Gastroesophageal sphincter (tissue), 4 donors: Measurements from ENCODE around the gene ULK3. TPM values are rescaled to one million over a fixed set of nuclear protein-coding genes. Genes with fewer than 3 reads are reported as not detected.

ENCODE experiments used
- ATAC-seq: fragments of 150-250 bp; one replicate; pipeline ENCODE4 v1.9.1; 2016; ENCODE audit warnings: mild to moderate bottlenecking, moderate library complexity
- H3K27ac ChIP-seq, 4 donors: fragments of 200-600 bp; sonication (generic) in 3 of 4; 1 replicate in 3 of 4; 2 replicates in 1 of 4; pipeline ENCODE4 v1.5.1; 2016 to 2019
- H3K27me3 ChIP-seq: fragments of 200-600 bp; sonication (generic); one replicate; pipeline ENCODE4 v1.5.1; 2019
- H3K36me3 ChIP-seq, 2 donors: fragments of 200-600 bp; sonication (generic); one replicate each; pipeline ENCODE4 v1.5.1; 2019; ENCODE audit warnings: control low read depth in 1 of 2
- H3K4me1 ChIP-seq, 3 donors: fragments of 200-600 bp; sonication (generic); 1 replicate in 2 of 3; 2 replicates in 1 of 3; pipeline ENCODE4 v1.5.1; 2016 to 2019; ENCODE audit warnings: control low read depth in 2 of 3
- H3K4me3 ChIP-seq, 2 donors: fragments of 200-600 bp; sonication (generic); one replicate each; pipeline ENCODE4 v1.5.1; 2019; ENCODE audit warnings: mild to moderate bottlenecking in 1 of 2, moderate library complexity in 1 of 2
- H3K9me3 ChIP-seq, 3 donors: fragments of 200-600 bp; sonication (generic); one replicate each; pipeline ENCODE4 v1.5.1; 2017 to 2019; ENCODE audit warnings: control low read depth in 2 of 3
- CTCF ChIP-seq, 4 experiments: fragments of 200-600 bp in 2 of 4; fragments of 450-650 bp in 2 of 4; sonication (generic) in 1 of 4; IDR thresholded peaks; one replicate each; pipeline ENCODE4 v1.5.1; 2017 to 2019; ENCODE audit warnings: antibody characterized with exemption in 4 of 4, mild to moderate bottlenecking in 2 of 4, moderate library complexity in 2 of 4
- EP300 ChIP-seq: sonication (generic); formaldehyde crosslinking; IDR thresholded peaks from one replicate; pipeline ENCODE4 v1.6.1; 2017; ENCODE audit warnings: antibody characterized with exemption, mild to moderate bottlenecking
- POLR2A ChIP-seq, 2 donors: fragments of 450-650 bp; IDR thresholded peaks; one replicate each; pipeline ENCODE4 v1.6.1; 2017; ENCODE audit warnings: antibody characterized with exemption in 2 of 2, mild to moderate bottlenecking in 2 of 2, moderate library complexity in 1 of 2
- POLR2AphosphoS5 ChIP-seq: sonication (generic); formaldehyde crosslinking; IDR thresholded peaks from one replicate; pipeline ENCODE4 v1.6.1; 2017; ENCODE audit warnings: antibody characterized with exemption
- WGBS, 2 donors: methylation state at CpG; one replicate each; pipeline ENCODE4 v1.1.5; 2018; ENCODE audit warnings: low coverage in 1 of 2; 5-methylcytosine and 5-hydroxymethylcytosine counted together
- total RNA-seq, 4 donors: library from RNA; depleted of rRNA; stranded (reverse); fragments of >200 nt; gene quantifications; one replicate each; pipeline ENCODE4 v1.1.0, GENCODE V29; 2016

The ULK3 gene
- total RNA-seq, 4 donors from 2014 or later = 26.4 to 51.8 (median 32.7) TPM

GRCh38 chr15:74793135-74794028 is 49.6 kb downstream of the ULK3 start:
- WGBS, 2 donors = 80 to 90% methylated on average over 2 to 6 of the region's 12 CpGs
- Histone ChIP-seq H3K27me3 (no peaks in the 10 kb centered on the region), H3K9me3 (no peaks in the 10 kb centered on the region), H3K36me3 (peaks cover 0 to 11% of the 10 kb centered on the region in 2 donors), H3K4me1 (peaks cover 0 to 63% (median 29%) of the 10 kb centered on the region in 3 donors), H3K4me3 (no peak overlapping the region), H3K27ac (peak overlapping the region in 1 of 4 donors; percentile 13)
- no peak for ATAC-seq
- TF ChIP-seq CTCF (IDR thresholded peaks at IDR 0.05) (peak in 1 of 4 experiments; percentile 8), POLR2AphosphoS5 (no peak)

GRCh38 chr15:74792227-74793016 is 50.5 kb downstream of the ULK3 start:
- no peak for ATAC-seq
- TF ChIP-seq EP300 (no peak), POLR2A (IDR thresholded peaks at IDR 0.05) (no peak)
- Histone ChIP-seq H3K4me1 (peaks cover 0 to 73% (median 36%) of the 10 kb centered on the region in 3 donors), H3K9me3 (no peaks in the 10 kb centered on the region), H3K27ac (peak overlapping the region in 1 of 4 donors; percentile 13), H3K4me3 (no peak overlapping the region), H3K27me3 (no peaks in the 10 kb centered on the region), H3K36me3 (peaks cover 0 to 4% of the 10 kb centered on the region in 2 donors)
- 100% methylated on average over 2 of the region's 12 CpGs; no CpG with 5 or more reads in 1 of the 2 donors for WGBS, 2 donors

- H3K36me3 ChIP-seq = peaks cover 0 to 4% of the 10 kb centered on the region in 2 donors
- no peak overlapping the region for H3K27ac ChIP-seq
- TF ChIP-seq POLR2AphosphoS5 = no peak
- TF ChIP-seq POLR2A (IDR thresholded peaks at IDR 0.05) = no peak
- TF ChIP-seq CTCF (IDR thresholded peaks at IDR 0.05) = no peak
- TF ChIP-seq EP300 = no peak
- 80 to 100% methylated on average over 1 of the region's 7 CpGs for WGBS, 2 donors
- no peak for ATAC-seq
- no peaks in the 10 kb centered on the region for H3K9me3 ChIP-seq
- H3K27me3 ChIP-seq = no peaks in the 10 kb centered on the region
- no peak overlapping the region for H3K4me3 ChIP-seq
- peaks cover 0 to 81% (median 43%) of the 10 kb centered on the region in 3 donors for H3K4me1 ChIP-seq
Observed at GRCh38 chr15:74791667-74792066, 51.3 kb downstream of the ULK3 start.

GRCh38 chr15:74791007-74791406 is 51.9 kb downstream of the ULK3 start:
- 63 to 64% methylated on average over 1 of the region's 1 CpG for WGBS, 2 donors
- peaks cover 0 to 4% of the 10 kb centered on the region in 2 donors for H3K36me3 ChIP-seq
- no peaks in the 10 kb centered on the region for H3K9me3 ChIP-seq
- no peak overlapping the region for H3K27ac ChIP-seq
- no peak overlapping the region for H3K4me3 ChIP-seq
- H3K27me3 ChIP-seq = no peaks in the 10 kb centered on the region
- ATAC-seq = no peak
- peaks cover 0 to 87% (median 50%) of the 10 kb centered on the region in 3 donors for H3K4me1 ChIP-seq
- TF ChIP-seq POLR2AphosphoS5 = no peak
- no peak for TF ChIP-seq POLR2A (IDR thresholded peaks at IDR 0.05)
- no peak for TF ChIP-seq EP300
- no peak for TF ChIP-seq CTCF (IDR thresholded peaks at IDR 0.05)
